HepG2 (cell line): ENCODE measurements around the gene CCDC57. TPM values are rescaled to one million over a fixed set of nuclear protein-coding genes. Genes with fewer than 3 reads are reported as not detected.

ENCODE experiments used
- CSRNP1 ChIP-seq: sonication (generic); formaldehyde crosslinking; IDR thresholded peaks from 2 replicates; pipeline ENCODE4 v1.8.1; 2023; ENCODE audit warnings: mild to moderate bottlenecking, missing genetic modification reagents
- ELF4 ChIP-seq: sonication (generic); formaldehyde crosslinking; IDR thresholded peaks from 2 replicates; pipeline ENCODE4 v1.5.0; 2020; ENCODE audit warnings: missing genetic modification reagents, mild to moderate bottlenecking, moderate library complexity, borderline replicate concordance
- HOMEZ ChIP-seq: IDR thresholded peaks from 2 replicates; pipeline ENCODE4 v1.6.1; 2016; ENCODE audit warnings: low read depth
- MTA1 ChIP-seq: sonication (generic); formaldehyde crosslinking; IDR thresholded peaks from 2 replicates; pipeline ENCODE4 v1.4.0; 2020; ENCODE audit warnings: missing genetic modification reagents, mild to moderate bottlenecking, borderline replicate concordance
- POLR2AphosphoS2 ChIP-seq: IDR thresholded peaks from 2 replicates; pipeline ENCODE4 v1.6.1; 2011; ENCODE audit warnings: low read depth, low read length, improper control_type of control experiment
- UBTF ChIP-seq: sonication (generic); formaldehyde crosslinking; IDR thresholded peaks from 2 replicates; pipeline ENCODE4 v1.4.0; 2020; ENCODE audit warnings: mild to moderate bottlenecking, missing genetic modification reagents
- ZNF605 ChIP-seq: sonication (generic); formaldehyde crosslinking; IDR thresholded peaks from 2 replicates; pipeline ENCODE4 v1.8.0; 2022; ENCODE audit warnings: mild to moderate bottlenecking, missing genetic modification reagents
- ZNF713 ChIP-seq: sonication (generic); formaldehyde crosslinking; IDR thresholded peaks from 2 replicates; pipeline ENCODE4 v1.4.0; 2020; ENCODE audit warnings: mild to moderate bottlenecking, missing genetic modification reagents
- ZNF737 ChIP-seq: sonication (generic); formaldehyde crosslinking; IDR thresholded peaks from 2 replicates; pipeline ENCODE4 v1.5.0; 2020; ENCODE audit warnings: missing genetic modification reagents, mild to moderate bottlenecking, borderline replicate concordance
- ZNF777 ChIP-seq: sonication (generic); formaldehyde crosslinking; IDR thresholded peaks from 2 replicates; pipeline ENCODE4 v1.4.0; 2020; ENCODE audit warnings: missing genetic modification reagents
- polyA plus RNA-seq, 8 experiments: library from polyadenylated mRNA; depleted of rRNA in 3 of 8; stranded (reverse) in 7 of 8; unstranded in 1 of 8; fragments of >200 nt; fragmentation: Illumina TruSeq in 4 of 8; extraction: Trizol in 4 of 8; gene quantifications; 2 replicates each; pipeline versions ENCODE4 v1.2.1 to v1.2.3, GENCODE V29; 2011 to 2016; ENCODE audit warnings: low read depth in 4 of 8, missing spikeins in 1 of 8, mixed read lengths in 1 of 8; ENCODE audit not compliant: insufficient read depth in 1 of 8
- total RNA-seq, 5 experiments: library from RNA; depleted of rRNA; stranded (reverse); fragments of >200 nt; fragmentation: Illumina TruSeq; extraction: Trizol; gene quantifications; 2 replicates each; pipeline ENCODE4 v1.2.3, GENCODE V29; 2016; ENCODE audit warnings: low read depth in 1 of 5
- TF ChIP-seq, protein P1 (sequence below): sonication (generic); formaldehyde crosslinking; IDR thresholded peaks from 2 replicates; pipeline ENCODE4 v1.4.0; 2020; ENCODE audit warnings: mild to moderate bottlenecking, missing genetic modification reagents, borderline replicate concordance
- TF ChIP-seq, protein P2 (sequence below): sonication (generic); formaldehyde crosslinking; IDR thresholded peaks from 2 replicates; pipeline ENCODE4 v1.9.0; 2022; ENCODE audit warnings: missing genetic modification reagents, mild to moderate bottlenecking, borderline replicate concordance
- TF ChIP-seq, protein P3 (sequence below), 2 experiments: sonication (generic) in 1 of 2; formaldehyde crosslinking in 1 of 2; IDR thresholded peaks; 2 replicates each; pipeline versions ENCODE4 v1.4.0 to v1.6.1; 2018 to 2020; ENCODE audit warnings: missing genetic modification reagents in 2 of 2, borderline replicate concordance in 1 of 2, low read depth in 1 of 2, mild to moderate bottlenecking in 1 of 2, missing biosample characterization in 1 of 2
- TF ChIP-seq, protein P4 (sequence below): IDR thresholded peaks from 2 replicates; pipeline ENCODE4 v1.6.1; 2016; ENCODE audit warnings: missing compliant biosample characterization, missing genetic modification reagents, borderline replicate concordance

Gene CCDC57
- total and polyA plus RNA-seq, 2 of the 13 experiments (the other 11 are each of a cell fraction or from before 2014, with no cell fraction given): 59.3 to 59.9 TPM

GRCh38 chr17:82064433-82065192 is 148.0 kb downstream of the CCDC57 start (continued):
- TF ChIP-seq UBTF (0 out of 2 replicates have a peak, but pooled peaks have one; percentile 20), MTA1 (CRISPR knock-in tag) (peak; percentile 61; the same call in 1 of the 2 replicates), ZNF713 (CRISPR knock-in tag) (no peak), ZNF605 (CRISPR knock-in tag) (peak; percentile 79), POLR2AphosphoS2 (no peak), CSRNP1 (CRISPR knock-in tag) (no peak), ZNF737 (0 out of 2 replicates have a peak, but pooled peaks have one; percentile 43), HOMEZ (CRISPR knock-in tag) (no peak), ZNF777 (CRISPR knock-in tag) (0 out of 2 replicates have a peak, but pooled peaks have one; percentile 36), ELF4 (CRISPR knock-in tag) (no peak)
- TF ChIP-seq, protein P1, sequence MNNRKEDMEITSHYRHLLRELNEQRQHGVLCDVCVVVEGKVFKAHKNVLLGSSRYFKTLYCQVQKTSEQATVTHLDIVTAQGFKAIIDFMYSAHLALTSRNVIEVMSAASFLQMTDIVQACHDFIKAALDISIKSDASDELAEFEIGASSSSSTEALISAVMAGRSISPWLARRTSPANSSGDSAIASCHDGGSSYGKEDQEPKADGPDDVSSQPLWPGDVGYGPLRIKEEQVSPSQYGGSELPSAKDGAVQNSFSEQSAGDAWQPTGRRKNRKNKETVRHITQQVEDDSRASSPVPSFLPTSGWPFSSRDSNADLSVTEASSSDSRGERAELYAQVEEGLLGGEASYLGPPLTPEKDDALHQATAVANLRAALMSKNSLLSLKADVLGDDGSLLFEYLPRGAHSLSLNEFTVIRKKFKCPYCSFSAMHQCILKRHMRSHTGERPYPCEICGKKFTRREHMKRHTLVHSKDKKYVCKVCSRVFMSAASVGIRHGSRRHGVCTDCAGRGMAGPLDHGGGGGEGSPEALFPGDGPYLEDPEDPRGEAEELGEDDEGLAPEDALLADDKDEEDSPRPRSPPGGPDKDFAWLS (CRISPR knock-in tag): no peak
- TF ChIP-seq, protein P2, sequence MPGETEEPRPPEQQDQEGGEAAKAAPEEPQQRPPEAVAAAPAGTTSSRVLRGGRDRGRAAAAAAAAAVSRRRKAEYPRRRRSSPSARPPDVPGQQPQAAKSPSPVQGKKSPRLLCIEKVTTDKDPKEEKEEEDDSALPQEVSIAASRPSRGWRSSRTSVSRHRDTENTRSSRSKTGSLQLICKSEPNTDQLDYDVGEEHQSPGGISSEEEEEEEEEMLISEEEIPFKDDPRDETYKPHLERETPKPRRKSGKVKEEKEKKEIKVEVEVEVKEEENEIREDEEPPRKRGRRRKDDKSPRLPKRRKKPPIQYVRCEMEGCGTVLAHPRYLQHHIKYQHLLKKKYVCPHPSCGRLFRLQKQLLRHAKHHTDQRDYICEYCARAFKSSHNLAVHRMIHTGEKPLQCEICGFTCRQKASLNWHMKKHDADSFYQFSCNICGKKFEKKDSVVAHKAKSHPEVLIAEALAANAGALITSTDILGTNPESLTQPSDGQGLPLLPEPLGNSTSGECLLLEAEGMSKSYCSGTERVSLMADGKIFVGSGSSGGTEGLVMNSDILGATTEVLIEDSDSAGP: peak; percentile 70; the same call in 1 of the 2 replicates
- TF ChIP-seq, protein P3, sequence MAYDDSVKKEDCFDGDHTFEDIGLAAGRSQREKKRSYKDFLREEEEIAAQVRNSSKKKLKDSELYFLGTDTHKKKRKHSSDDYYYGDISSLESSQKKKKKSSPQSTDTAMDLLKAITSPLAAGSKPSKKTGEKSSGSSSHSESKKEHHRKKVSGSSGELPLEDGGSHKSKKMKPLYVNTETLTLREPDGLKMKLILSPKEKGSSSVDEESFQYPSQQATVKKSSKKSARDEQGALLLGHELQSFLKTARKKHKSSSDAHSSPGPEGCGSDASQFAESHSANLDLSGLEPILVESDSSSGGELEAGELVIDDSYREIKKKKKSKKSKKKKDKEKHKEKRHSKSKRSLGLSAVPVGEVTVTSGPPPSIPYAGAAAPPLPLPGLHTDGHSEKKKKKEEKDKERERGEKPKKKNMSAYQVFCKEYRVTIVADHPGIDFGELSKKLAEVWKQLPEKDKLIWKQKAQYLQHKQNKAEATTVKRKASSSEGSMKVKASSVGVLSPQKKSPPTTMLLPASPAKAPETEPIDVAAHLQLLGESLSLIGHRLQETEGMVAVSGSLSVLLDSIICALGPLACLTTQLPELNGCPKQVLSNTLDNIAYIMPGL (CRISPR knock-in tag; IDR thresholded peaks at IDR 0.05; ENCODE audit: borderline replicate concordance in 1 of 2, low read depth in 1 of 2): peak in 1 of 2 experiments; percentile 48; a peak in 1 of 4 replicates
- TF ChIP-seq, protein P4, sequence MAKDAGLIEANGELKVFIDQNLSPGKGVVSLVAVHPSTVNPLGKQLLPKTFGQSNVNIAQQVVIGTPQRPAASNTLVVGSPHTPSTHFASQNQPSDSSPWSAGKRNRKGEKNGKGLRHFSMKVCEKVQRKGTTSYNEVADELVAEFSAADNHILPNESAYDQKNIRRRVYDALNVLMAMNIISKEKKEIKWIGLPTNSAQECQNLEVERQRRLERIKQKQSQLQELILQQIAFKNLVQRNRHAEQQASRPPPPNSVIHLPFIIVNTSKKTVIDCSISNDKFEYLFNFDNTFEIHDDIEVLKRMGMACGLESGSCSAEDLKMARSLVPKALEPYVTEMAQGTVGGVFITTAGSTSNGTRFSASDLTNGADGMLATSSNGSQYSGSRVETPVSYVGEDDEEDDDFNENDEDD (CRISPR knock-in tag): peak; percentile 50; the same call in 1 of the 2 replicates
